Activated CD4-positive, CD25-positive, alpha-beta regulatory T cell (primary cell): ENCODE data around the gene CLPSL1.

Experiments
- DNase-seq, 4 experiments: peaks; one replicate each; lab custom pipeline; 2025; lab: John Stamatoyannopoulos, UW

Gene CLPSL1

GRCh38 chr6:35757456-35758123 lies 23.2 kb upstream of the CLPSL1 start:
- DNase-seq: no peak

DNA sequence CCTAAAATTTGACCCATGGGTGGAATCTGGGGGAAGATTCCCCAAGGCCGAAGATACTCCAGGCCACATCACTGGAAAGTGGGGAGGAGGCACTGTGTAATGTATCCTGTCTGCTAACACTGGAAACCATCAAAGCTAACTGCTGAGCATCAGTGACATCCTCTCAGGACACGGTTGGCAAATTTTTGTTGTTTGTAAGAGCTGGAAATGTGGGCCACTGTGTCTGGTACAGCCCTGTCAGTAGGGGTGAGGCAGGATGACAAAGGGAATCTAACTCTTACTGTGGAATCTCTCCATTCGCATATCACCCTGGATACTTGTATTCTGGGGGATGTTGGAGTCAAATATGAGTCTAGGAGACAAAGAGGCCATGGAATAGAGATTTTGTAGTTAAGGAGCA lies 21.4 kb upstream of the CLPSL1 start:
- DNase-seq: no peak

GRCh38 chr6:35765739-35766138 lies 15.1 kb upstream of the CLPSL1 start:
- no peak for DNase-seq

GRCh38 chr6:35769211-35769610 lies 11.6 kb upstream of the CLPSL1 start:
- DNase-seq: no peak

- DNase-seq: no peak
Observed at GRCh38 chr6:35771343-35771627, 9.5 kb upstream of the CLPSL1 start.

DNA sequence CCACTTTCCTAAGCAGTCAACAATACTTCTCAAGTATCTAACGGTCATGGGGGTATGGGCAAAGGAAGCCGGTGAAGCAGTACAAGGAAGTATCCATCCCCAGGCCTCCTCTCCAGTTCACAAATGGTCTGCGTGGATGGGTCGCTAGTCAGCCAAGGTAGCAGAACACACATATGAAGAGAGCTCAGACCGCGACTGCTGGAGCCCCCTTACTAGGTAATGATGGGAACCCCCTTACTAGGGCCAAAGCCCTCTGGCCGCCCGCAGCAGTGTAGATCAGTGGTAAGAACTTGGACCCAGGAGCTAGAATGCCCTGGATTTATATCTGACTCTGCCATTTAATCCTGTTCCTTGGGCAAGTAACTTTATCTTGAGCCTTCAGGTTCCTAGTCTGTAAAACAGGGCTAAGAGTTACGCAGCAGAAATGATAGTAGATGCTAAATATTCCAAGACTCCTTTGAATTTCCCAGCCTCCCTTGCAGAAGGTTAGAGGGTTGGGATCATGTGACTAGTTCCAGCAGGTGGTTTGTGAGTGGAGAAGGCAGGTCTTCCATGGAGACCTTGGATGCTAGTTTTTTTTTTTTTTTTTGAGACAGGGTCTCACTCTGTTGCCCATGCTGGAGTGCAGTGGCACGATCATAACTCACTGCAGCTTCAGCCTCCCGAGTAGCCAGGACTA lies 6.6 kb upstream of the CLPSL1 start:
- no peak for DNase-seq

DNA sequence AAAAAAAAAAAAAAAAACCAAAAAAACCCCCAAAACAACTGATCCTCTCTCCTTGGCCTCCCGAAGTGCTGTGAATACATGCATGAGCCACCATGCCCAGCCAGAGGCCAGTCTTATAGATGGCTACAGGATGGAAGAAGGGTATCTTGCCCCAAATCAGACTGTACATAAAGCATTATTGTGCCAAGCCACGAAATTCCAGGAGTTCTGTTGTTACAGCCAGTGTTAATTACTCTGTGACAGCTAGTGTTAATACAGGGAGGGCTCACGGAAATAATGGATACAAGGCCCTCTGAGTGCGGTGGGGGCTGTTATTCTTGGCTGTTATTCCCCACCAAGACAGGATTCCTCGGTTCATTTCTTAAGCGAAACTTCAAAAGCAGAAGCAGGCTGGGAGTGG lies 5.8 kb upstream of the CLPSL1 start:
- no peak for DNase-seq

DNA sequence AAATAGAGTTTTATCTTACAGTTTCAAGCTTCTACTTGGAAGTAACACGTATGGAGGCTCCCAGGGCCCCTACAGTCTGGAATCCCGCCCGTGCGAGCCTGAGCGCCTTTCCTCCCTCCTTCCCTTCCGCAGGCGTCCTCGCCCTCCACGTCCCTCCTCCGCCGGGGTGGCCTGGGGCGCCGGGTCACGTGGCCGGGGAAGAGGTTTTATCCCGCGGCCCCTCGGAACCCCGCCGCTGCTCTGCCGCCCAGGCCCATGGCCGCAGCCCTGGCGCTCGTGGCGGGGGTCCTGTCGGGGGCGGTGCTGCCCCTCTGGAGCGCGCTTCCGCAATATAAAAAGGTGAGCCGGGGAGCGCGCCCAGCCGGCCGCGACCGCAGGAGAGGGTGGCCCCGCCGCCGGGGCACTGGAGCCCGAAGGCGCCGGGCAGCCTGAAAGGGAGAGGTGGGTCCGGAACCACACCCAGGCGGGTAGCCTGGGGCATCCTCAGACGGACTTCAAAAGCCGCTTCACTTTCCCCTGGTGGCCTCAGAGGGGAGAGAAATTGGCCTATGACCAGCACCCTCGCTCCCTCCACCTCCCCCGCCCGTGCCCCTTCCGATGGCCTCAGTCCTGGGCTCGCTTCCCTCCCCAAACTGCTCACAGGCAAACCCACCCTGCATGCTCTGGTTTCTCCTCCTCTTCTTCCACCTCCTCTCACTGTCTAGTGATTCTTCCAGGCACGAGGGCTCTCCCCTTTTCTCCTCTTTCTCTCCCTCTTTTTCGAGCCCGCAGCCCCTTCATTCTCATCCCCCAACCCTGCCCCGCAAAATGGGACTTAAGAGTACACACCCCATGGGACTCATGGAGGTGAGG lies 4.2 kb upstream of the CLPSL1 start, which contains the start of gene CLPSL2:
CLPSL2 (plus strand) TSS at position 235 of the 852 bp plus-strand sequence; CDS start at position 256, 21 bp downstream.
- no peak for DNase-seq

- no peak for DNase-seq
Observed at GRCh38 chr6:35777356-35778102, 3.3 kb upstream of the CLPSL1 start.

GRCh38 chr6:35778437-35778836 lies 2.4 kb upstream of the CLPSL1 start:
- no peak for DNase-seq

GRCh38 chr6:35781290-35781689 lies 471 bp downstream of the CLPSL1 start:
- DNase-seq: no peak

- DNase-seq: no peak
Observed at GRCh38 chr6:35782424-35782823, 1.6 kb downstream of the CLPSL1 start.

DNA sequence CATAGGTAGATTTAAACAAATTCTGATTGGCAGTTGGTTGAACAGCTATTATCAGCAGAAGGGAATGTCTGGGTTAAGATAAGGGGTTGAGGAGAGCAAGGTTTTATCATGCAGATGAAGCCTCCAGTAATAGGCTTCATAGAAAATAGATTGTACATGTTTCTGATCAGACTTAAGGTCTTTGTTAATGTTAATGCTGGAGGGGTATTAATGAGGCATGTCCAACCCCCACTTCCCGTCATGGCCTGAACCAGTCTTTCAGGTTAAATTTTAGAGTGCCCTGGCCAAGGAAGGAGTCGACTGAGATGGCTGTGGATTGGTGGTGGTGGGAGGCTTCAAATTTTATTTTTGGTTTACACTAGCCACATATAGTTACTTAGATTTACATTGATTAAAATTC lies 3.4 kb downstream of the CLPSL1 start:
- DNase-seq: no peak

DNA sequence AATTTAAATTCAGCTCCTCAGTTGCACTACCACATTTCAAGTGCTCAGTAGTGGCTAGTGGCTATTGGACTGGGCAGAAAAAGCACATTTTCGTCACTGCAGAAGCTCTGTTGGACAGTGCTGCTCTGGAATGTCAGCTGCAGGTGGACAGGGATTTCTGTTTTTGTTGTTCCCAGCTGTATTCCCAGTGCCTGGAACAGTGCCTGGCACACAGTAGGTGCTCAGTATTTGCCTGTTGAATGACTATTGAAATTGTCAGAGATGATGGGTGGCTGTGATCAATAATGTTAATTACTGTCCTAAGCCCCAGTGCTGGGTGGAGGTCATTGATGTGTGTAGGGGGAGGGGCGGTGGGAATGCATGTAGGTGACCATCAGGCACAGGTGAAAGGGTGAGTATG lies 5.5 kb downstream of the CLPSL1 start:
- no peak for DNase-seq

GRCh38 chr6:35786810-35787209 lies 6.0 kb downstream of the CLPSL1 start:
- no peak for DNase-seq

DNA sequence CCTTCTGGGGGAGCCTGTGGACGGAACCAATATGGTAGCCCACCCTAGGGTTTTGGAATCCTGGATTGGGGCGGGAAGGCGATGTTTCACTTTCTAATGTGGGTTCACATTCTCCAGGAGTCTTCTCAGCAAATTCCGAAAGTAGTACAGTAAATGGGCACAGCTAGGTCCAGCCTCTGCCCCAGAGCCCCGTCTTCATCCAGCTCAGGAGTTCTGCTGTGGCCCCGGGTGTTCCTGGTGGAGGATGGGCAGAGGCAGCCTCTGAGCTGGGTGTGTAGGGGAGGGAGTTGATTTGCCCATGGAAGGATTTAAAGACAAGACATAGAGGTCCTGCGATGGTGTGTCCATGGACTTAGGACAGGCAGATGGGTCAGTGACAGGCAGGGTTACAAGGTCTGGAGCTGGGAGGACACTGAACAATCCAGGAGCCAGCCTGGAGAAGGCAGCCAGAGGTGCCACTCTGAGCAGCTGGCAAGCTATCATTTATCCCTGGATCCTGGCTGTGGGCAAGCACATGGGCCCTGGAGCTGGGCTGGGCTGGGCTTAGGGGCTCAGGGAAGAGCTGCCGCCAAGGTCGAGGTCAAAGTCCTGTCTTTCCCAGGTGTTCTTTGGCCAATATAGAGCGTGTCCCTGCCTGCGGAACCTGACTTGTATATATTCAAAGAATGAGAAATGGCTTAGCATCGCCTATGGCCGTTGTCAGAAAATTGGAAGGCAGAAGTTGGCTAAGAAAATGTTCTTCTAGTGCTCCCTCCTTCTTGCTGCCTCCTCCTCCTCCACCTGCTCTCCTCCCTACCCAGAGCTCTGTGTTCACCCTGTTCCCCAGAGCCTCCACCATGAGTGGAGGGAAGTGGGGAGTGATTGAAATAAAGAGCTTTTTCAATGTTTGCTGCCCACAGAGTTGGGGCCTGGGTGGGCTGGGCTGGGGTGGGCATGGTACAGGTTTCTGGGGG lies 6.7 kb downstream of the CLPSL1 start:
- no peak for DNase-seq

- DNase-seq: no peak
Observed at GRCh38 chr6:35788423-35788982, 7.7 kb downstream of the CLPSL1 start.

DNA sequence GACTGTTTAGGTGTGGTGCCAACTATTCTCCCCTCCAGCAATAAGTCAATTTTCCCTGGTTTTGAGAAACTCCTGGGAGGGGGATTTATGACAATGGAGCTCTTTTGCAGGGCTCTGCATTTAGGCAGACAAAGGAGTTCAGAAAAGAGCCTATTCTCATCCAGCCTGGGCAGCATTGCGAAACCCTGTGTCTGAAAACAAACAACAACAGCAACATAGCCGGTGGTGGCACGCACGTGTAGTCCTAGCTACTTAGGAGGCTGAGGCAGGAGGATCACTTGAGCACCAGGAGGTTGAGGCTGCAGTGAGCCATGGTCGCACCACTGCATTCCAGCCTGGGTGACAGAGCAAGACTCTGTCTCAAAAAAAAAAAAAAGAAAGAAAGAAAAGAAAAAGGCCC lies 9.9 kb downstream of the CLPSL1 start:
- no peak for DNase-seq

DNA sequence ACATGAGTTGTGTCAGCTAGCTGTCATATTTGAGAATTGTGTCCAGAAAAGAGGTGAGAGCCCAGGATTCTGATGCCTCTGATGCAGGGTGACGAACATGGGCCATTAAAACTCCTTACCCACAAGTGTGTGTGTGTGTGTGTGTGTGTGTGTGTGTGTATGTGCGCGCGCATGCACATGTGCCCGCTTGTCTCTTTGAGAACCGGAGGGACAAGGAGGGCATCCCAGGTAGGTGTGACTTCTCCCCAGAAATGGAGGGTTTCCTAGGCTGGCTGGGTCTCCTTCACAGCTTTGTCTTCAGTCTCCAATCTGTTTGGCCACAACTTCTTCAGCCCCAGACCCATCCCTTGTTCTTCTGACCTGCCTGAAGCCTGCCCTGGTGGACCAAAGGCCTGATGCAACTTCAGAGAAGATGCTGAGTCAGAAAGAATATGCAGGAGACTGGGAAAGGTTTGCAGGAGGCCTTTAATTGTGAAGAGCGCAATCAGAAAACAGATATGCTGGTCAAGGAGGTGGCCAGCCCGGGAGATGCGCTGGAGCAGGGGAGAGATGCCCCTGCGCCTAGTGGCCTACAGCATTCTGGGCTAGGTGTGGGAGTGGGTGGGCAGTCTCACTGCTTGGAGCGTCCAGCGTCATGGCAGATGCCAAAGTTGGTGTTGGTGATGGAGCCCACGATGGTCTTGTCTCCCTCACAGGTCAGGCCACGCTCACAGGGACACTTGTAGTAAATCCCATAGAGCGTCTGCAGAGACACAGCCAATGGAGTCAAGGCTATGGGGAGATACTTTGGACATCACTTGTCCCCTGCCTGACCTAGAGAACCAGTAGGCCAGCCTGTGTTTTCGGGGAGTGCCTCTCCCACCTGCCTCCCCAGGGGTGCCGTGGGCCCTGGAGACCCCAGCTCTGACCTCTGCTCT lies 14.0 kb downstream of the CLPSL1 start:
- DNase-seq: no peak
